HG03095 (cell line): ENCODE measurements around the gene HMCN2.
"Not testable (repeated sequence)": the region's sequence is repeated elsewhere in the genome, so short reads cannot be mapped to it uniquely, and the experiment has no call there.

Experiments
- ATAC-seq: cut with Tn5 transposase; IDR thresholded peaks from one replicate; pipeline ENCODE4 v1.9.1; 2021; ENCODE audit warnings: moderate library complexity; ENCODE audit not compliant: unreplicated experiment

Gene HMCN2

DNA sequence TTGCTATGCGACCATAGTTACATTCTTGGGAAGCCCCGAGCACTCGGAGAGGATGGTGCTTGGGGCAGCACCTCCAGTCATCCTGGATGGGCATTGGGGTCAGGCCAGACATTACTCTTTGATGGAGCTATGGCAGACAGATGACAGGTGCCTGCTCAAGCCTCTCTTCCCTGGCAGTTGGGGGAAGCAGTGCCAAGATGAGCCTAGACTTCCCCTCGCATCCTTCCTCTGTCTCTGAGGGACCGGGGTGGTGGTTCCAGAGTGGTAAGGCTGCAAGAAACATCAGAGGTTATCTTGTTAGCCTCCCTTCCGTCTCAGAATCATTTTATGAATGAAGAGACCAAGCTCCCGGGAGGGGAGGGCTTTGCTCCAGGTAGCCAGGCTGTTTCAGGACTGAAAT is 2.8 kb upstream of the HMCN2 start:
- no peak for ATAC-seq

DNA sequence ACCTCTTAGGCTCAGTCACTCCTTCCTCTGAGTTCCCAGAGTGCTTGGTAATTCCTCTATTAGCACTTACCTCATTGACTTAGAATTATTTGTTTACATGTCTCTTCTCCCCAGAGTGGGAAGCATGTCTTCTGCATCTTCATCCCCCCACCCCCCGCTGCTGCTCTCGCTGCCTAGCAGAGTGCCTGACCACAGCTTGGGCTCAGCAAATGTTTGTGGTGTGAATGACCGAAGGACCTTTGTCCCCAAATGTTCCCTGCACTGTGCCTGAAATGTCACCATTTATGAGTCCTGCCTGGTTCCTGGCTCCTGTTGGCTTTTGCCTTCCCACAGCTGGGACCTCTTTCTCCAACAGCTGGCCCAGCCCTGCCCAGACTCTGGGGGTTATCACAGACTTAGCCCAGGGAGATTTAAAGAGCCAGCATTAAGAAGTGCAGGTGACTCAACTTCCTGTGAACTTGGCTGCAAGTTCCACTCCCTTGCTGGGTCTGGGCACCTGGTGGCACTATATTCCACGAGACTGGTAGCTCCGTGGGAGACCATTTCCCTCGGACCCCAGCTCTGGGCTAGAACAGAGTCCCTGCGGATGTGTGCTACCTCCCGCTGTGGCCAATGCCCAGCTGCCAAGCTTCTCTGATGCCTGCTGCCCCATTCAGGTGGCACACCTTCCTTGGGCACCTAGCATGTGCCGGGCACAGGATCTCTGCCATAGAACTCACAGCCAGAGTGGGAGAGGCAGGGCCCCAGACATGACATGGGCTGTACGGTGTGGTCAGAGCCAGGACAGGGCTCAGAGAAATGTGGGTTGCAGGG is 1.8 kb upstream of the HMCN2 start:
- no peak for ATAC-seq

- no peak for ATAC-seq
Measured at GRCh38 chr9:130264414-130265350, 878 bp upstream of the HMCN2 start.

- no peak for ATAC-seq
Measured at GRCh38 chr9:130266236-130267098, 907 bp downstream of the HMCN2 start.

GRCh38 chr9:130267930-130268329 is 2.4 kb downstream of the HMCN2 start:
- ATAC-seq, result no peak

DNA sequence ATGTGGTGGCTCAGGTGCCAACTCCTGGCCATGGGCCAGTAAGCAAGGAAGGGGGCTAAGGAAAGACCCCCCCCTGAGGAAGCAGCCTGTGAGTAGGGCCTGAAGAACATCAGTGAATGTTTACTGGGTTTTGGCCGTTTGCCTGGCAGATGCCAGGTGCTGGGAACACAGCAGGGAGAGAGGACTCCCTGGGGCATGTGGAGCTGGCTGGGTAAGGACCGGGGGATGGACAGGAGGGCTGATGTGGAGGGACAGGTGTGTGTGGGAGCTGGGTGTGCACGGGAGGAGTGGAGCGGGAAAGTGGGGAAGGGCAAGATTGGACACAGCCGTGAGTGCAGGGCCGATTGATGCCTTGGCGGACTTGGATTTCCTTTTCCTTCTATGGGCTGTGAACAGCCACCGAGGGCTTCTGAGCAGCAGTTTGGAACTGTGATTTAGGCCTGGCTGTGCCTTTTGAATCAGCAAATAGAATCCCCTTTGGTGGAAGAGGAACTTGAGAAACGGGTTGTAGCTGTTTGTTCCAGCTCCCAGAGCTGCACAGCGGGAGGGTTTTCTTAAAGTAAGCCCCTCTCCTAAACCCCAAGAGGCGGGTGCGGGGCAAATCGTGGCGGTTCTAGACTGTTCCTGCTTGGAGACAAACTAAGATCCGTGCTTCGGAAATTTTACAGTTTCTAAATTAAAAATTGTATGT is 3.1 kb downstream of the HMCN2 start:
- no peak for ATAC-seq

- ATAC-seq, result no peak
Measured at GRCh38 chr9:130271473-130271872, 5.9 kb downstream of the HMCN2 start.

DNA sequence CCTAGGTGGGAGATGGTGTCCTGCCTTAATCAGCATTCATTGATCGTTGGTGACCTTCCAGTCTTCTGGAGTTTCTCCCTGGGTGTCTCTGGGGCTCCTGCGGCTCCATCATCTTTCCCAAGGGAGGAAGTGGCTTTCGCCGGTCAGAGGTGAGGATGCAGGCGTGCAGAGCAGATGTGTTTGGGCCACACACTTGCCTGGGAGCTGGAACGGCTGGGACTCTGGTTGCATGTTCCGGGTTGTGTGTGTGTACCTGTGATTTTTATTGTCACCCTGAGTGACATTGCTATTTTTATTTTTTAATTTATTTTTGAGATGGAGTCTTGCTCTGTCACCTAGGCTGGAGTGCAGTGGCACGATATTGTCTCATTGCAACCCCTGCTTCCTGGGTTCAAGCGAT is 9.6 kb downstream of the HMCN2 start:
- ATAC-seq, result no peak

DNA sequence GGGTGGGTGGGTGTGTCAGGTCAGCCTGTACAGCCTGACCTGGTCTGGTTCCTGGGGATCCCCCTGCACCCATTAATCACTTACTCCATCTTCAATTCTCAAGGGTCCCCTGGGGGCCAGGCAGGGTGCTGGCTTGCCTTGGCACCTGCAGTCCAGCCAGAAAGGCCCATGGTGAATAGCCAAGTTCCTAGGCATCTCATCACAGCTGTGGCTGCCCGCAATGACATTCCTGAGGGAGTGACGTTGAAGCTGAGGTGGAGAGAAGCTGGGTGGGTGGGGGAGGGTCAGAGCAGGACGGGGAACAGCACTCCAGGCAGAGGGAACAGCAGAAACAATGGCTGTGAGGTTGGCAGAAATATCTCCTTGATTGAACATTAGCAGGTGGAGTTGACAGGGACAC is 10.6 kb downstream of the HMCN2 start:
- ATAC-seq, result no peak

- ATAC-seq, result no peak
Measured at GRCh38 chr9:130276955-130277354, 11.4 kb downstream of the HMCN2 start.

DNA sequence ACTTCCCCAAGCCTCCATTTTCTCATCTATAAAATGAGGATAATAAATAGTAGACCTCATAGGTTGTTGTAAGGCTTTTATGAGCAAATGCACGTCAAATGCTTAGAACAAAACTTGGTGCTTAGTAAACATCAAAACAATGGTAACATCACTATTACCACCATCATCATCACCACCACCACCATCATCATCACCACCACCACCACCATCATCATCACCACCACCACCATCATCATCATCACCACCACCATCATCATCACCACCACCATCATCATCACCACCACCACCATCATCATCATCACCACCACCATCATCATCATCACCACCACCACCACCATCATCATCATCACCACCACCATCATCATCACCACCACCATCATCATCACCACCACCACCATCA is 12.0 kb downstream of the HMCN2 start:
- ATAC-seq, result not testable (repeated sequence)

GRCh38 chr9:130283539-130284248 is 18.1 kb downstream of the HMCN2 start:
- no peak for ATAC-seq

DNA sequence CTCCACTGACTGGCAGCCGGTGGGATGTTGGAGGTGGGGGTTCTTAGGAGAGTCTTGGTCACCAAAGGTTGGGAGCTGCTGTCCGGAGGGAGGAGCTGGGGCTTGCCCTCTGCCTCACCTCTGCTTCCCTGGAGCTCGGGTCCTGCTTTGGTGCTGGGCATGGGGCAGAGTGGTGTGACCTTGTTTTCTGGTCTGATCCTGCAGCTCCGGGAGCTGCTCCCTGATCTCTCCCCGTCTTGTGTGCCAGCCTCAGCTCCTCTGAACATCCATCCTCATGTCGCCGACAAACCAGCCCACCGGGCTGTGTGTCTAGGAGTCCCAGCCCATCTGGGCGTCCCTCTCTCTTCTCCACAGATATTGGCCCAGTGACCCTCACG is 18.7 kb downstream of the HMCN2 start:
- no peak for ATAC-seq

GRCh38 chr9:130284690-130285089 is 19.1 kb downstream of the HMCN2 start:
- ATAC-seq, result no peak

GRCh38 chr9:130285271-130285670 is 19.7 kb downstream of the HMCN2 start:
- no peak for ATAC-seq

DNA sequence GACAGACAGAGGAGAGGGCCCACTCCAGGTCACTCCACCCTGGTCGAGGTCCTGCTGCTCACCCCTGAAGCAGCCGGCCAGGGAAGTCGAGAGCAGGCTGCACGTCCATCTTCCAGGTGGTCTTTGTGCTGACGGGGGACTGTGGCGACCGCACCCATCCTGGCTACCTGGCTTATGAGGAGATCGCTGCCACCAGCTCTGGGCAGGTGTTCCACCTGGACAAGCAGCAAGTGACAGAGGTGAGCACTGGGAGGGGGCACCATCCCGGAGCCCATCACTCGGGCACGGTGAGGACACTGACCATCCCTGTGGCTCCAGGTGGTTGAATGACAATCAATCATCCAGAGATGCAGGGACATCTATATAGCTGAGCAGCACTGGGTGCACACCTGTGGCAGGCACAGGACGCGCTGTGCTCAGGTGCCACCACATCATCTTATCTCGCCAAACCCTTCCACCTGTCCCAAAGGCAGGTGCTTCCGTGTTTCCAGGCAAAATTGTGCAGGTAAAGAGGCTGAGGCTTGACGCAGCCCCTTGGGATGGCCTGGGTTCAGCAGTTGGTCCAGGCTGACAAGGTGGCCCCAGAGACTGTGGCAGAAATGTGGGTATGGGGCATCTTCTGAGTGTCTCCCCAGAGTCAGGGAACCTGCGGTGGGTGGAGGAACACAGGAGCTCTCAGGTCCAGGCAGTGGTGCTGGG is 20.7 kb downstream of the HMCN2 start:
- no peak for ATAC-seq

GRCh38 chr9:130286781-130287428 is 21.3 kb downstream of the HMCN2 start:
- no peak for ATAC-seq

DNA sequence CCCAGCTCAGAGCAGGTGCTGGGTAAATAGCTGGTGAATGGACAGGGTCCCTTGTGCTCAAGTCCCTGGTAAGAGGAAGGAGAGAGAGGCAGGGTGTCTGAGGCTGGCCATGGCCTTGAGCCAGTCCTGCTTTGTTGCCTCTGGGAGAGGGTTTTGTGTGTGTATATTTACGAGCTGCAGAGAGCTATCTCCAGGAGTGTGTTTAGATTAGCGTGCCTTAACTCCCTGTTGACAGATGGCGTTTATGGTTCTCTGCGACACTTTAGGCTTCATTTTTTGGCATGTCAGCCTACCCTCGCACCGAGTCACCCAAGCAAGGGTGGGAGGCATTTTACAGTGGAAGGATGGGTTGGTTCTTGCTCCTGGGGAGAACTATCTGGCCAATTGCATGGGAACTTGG is 22.2 kb downstream of the HMCN2 start:
- no peak for ATAC-seq

GRCh38 chr9:130288393-130288792 is 22.8 kb downstream of the HMCN2 start:
- no peak for ATAC-seq
